GM12872 (cell line): ENCODE results near the gene FAR2.

Source experiments
- CTCF ChIP-seq: IDR thresholded peaks from 3 replicates; pipeline ENCODE4 v1.5.1; 2011; ENCODE audit warnings: low read depth, mild to moderate bottlenecking, low read length, moderate library complexity; ENCODE audit not compliant: insufficient read depth

Gene FAR2

GRCh38 chr12:29148911-29149690, at the start of gene FAR2:
TSS of gene FAR2 (plus strand) at chr12:29149278. CDS start at chr12:29270450, 121,172 bp downstream.
- no peak for TF ChIP-seq CTCF

GRCh38 chr12:29102741-29103140, 46.3 kb upstream of the FAR2 start:
- no peak for TF ChIP-seq CTCF

DNA sequence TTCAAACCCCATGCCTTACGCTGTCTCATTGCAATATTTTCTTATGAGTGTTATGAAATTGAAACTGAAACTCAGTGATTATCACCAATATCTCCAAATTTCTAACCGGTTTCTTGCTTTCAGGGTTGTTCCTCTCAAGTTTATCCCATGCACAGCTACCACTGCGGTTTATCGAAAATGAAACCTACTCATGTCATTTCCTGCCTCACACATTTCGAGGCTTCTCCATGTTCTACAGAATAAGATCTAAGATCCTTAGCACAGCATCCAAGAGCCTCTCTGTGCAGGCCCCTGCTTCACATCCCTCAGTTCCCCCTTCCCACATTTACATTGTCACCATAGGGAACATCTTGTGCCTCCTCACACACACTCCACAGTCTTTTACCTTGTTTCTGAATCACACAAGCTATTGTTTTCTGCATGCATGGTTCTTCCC, 45.5 kb upstream of the FAR2 start:
- no peak for TF ChIP-seq CTCF

DNA sequence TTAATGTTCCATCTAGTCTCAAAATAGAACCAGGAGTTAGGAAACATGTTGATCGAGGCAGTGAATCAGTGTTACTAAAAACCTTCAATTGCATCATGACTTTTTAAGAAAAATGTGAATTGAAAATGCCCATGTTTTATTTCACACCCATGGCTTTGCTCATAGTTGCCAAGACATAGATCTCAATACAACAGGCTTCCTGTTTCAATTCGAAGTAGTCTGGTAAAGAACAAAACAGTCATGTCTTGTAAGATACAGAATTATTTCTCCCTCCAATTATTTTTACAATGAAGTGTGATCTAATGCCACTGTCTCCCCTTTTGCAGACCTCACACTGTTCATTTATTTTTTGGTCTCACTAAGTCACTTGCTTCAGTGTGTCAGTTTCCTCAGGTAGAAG, 44.6 kb upstream of the FAR2 start:
- no peak for TF ChIP-seq CTCF

- no peak for TF ChIP-seq CTCF
These were observed 38.3 kb upstream of the FAR2 start for GRCh38 chr12:29110506-29111442.

DNA sequence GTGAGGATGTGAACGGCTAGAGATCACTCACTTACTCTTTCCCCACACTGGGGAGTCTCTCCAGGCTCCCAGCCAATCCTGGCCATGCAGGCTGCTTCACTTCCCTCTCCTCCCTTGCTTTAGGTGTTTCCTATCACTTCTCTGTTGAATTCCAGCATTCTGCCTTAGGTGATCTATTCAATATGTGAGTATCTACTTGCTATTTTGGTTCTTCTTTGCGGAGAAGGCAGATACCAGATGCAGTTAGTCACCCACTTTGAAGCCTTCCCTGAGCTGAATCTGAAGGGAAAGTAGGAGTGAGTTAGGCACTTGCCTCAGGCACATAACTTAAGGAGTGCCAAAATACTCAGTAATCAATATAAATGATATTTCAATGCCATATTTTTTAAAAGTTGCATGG, 36.0 kb upstream of the FAR2 start:
- TF ChIP-seq CTCF, result no peak

DNA sequence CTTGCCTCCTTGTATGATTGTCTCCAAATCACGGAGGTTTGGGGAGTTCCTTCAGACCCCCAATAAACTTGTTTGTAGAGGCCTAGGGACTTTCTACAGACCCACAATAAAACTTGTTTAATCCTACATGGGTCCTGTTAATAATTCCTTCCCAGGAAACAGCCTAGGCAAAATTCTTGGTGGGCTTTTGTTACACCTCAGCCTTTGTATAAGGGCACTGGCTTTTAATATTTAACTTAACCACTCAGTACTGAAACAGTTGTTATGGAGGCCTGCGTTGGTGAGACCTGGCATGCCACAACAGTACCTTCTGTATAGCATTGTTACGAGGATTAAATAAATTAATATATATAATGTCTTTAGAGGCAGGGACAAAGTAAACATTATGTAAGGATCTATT, 32.7 kb upstream of the FAR2 start:
- TF ChIP-seq CTCF, result no peak
